ENCODE measurements around the gene SLC6A19.

DNA sequence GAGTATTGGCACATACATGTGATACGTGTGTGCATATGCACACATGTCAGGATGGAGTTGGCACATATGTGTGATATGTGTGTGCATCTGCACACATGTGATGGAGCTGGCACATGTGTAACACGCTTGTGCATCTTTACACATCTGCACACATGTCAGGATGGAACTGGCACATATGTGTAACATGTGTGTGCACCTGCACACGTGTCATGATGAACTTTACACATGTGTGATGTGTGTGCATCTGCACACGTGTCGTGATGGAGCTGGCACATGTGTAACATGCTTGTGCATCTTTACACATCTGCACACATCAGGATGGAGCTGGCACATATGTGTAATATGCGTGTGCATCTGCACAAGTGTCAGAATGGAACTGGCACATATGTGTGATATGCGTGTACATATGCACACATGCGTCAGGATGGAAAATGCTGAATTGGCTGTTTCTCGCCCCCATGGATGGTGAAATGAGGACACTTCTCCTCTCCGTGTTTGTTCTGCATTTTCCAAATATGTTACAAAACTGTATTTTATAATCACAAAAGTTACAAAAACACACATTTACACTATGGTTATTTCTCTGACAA, 16.3 kb upstream of the SLC6A19 start:
- no peak for TF ChIP-seq POLR2A (IDR thresholded peaks at IDR 0.05)
- TF ChIP-seq, protein P1, sequence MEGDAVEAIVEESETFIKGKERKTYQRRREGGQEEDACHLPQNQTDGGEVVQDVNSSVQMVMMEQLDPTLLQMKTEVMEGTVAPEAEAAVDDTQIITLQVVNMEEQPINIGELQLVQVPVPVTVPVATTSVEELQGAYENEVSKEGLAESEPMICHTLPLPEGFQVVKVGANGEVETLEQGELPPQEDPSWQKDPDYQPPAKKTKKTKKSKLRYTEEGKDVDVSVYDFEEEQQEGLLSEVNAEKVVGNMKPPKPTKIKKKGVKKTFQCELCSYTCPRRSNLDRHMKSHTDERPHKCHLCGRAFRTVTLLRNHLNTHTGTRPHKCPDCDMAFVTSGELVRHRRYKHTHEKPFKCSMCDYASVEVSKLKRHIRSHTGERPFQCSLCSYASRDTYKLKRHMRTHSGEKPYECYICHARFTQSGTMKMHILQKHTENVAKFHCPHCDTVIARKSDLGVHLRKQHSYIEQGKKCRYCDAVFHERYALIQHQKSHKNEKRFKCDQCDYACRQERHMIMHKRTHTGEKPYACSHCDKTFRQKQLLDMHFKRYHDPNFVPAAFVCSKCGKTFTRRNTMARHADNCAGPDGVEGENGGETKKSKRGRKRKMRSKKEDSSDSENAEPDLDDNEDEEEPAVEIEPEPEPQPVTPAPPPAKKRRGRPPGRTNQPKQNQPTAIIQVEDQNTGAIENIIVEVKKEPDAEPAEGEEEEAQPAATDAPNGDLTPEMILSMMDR (IDR thresholded peaks at IDR 0.05), result no peak

Measured in heart left ventricle (tissue), 13 donors.